Measurements from ENCODE around the gene PNPLA7.
"Not testable (repeated sequence)": the region's sequence is repeated elsewhere in the genome, so short reads cannot be mapped to it uniquely, and the experiment has no call there.

GRCh38 chr9:137450539-137451222 is 99.5 kb downstream of the PNPLA7 start:
- not testable (repeated sequence) for TF ChIP-seq ARHGAP35 (CRISPR knock-in tag; IDR thresholded peaks at IDR 0.05; ENCODE audit: borderline replicate concordance); HNRNPH1 (optimal IDR thresholded peaks at IDR 0.05; ENCODE audit: low read depth, low read length); RAD21 (CRISPR knock-in tag; IDR thresholded peaks at IDR 0.05); NBN (conservative IDR thresholded peaks at IDR 0.05)

All from HepG2 (cell line).